Measurements from ENCODE around the gene ZBTB49.

Gene ZBTB49

DNA sequence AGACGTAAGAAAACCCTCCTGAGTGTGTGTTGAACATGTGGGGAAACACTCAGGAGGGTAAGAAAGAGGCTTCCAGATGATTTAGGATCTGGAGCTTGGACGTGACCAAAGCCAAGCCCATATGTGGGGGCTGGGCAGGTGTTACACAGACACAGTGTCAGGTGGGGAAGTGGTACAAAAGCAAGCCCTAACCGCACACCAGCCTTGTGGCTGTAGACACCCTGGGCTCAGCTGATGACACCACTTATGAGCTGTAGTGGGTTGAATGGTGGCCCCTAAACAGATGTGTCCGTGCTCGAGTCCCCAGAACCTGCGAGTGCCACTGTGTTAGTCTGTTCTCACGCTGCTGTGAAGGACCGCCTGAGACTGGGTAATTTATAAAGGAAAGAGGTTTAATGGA, 71.8 kb downstream of the ZBTB49 start:
- no peak for DNase-seq

DNA sequence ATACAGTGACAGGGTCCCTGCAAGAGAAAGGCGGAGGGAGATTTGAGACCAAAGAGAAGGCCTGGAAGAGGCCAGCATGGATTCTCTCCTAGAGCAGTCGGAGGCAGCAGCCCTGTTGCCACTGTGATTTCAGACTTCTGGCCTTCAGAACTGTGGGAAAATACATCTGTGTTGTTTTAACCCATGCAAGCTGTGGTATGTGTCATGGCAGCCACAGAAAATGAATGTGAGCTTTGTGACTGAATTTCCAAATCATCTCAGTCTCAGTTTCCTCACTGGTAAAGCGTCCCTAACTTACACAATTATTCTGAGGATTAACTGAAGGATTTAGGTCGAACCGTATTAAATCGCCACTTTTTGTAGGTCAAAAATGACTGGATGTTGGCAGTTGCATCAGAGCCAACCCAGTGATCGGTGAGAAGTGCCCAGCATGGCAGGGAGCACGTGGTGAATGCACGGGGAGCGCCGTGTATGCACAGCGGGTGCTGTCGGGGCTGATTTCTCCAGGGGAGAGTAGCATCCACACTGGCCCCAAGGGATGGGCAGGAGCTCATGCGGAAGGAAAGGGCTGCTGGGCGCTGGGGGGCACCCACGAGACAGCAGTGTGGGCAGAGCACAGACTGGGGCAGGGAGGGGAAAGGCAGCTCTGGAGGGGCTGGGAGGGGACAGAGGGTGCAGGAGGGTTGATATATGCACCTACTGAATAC, 73.1 kb downstream of the ZBTB49 start:
- DNase-seq: no peak

- no peak for DNase-seq
These were observed 74.0 kb downstream of the ZBTB49 start for GRCh38 chr4:4364061-4364460.

DNA sequence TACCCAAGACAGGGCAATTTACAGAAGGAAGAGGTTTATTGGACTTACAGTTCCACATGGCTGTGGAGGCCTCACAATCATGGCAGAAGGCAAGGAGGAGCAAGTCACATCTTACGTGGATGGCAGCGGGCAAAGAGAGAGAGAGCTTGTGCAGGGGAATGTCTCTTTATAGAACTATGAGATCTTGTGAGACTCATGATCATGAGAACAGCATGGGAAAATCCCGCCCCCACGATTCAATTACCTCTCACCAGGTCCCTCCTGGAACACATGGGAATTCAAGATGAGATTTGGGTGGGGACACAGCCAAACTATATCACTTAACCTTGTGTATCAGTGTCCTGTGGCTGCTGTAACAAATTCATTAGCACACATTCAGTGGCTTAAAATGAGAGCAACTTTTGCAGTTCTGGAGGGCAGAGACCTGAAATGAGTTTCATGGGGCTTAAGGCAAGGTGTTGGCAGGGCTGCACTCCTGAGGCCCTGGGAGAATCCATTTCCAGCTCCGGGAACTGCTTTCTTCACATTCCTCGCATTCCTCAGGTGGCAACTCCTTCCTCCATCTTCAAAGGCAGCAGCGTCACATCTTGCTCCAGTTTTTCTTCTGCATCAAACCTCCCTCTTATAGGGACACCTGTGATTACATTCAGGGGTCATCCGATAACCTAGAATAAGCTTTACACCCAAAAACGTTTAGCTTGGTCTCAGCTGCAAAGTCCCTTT, 74.6 kb downstream of the ZBTB49 start:
- no peak for DNase-seq

- no peak for DNase-seq
These were observed 78.9 kb downstream of the ZBTB49 start for GRCh38 chr4:4368809-4369580.

Data from activated CD4-positive, alpha-beta T cell treated with anti-CD3 and anti-CD28 coated beads, Interleukin-10, Interleukin-2, amounts not matched to agents 100 ng/mL and 50 ng/mL, durations not matched to agents 16 hours and 8 hours (primary cell).